LNCaP clone FGC (cell line): ENCODE measurements around the gene ALAS1.

Experiments used
- DNase-seq: peaks from one replicate; pipeline ENCODE4 v3.0.0-alpha.2; 2011; ENCODE audit warnings: low read depth
- H3K4me3 ChIP-seq: 2 replicates; pipeline ENCODE4 v1.5.1; 2011; ENCODE audit warnings: mild to moderate bottlenecking, low read depth, low read length, control low read depth
- CTCF ChIP-seq: IDR thresholded peaks from 2 replicates; pipeline ENCODE4 v1.5.1; 2012; ENCODE audit warnings: mild to moderate bottlenecking; ENCODE audit not compliant: control insufficient read depth, insufficient read depth; ENCODE audit errors: extremely low read depth

Gene ALAS1

GRCh38 chr3:52193065-52193464, 4.9 kb upstream of the ALAS1 start:
- peak; percentile 50 for DNase-seq
- no peak overlapping the region for H3K4me3 ChIP-seq
- TF ChIP-seq CTCF, result no peak

DNA sequence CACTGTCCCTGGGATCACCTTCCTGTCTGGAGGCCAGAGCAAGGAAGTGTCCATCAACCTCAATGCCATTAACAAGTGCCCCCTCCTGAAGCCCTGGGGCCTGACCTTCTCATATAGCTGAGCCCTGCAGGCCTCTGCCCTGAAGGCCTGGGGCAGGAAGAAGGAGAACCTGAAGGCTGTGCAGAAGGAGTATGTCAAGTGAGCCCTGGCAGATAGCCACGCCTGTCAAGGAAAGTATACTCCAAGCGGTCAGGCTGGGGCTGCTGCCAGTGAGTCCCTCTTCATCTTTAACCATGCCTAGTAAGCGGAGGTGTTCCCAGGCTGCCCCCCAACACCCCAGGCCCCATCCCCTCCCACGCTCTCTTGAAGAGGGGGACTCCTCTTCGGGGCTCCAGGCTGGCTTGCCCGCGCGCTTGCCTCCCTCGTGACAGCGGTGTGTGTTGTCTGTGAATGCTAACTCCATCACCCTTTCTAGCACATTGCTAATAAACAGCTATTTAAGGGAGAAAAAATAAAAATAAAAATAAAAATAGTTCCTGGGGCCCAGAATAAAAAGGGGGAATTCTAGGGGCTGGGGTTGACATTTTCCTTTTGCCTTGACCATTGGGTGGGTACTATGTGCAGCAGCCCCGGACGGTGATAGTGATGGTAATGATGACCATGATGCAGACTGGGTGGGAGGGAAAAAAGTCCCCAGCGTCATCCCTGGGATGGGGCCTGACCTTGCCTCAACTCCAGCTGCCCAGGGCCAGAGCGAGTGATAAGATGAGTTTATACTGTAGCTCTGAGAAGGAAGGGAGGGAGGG, 3.3 kb upstream of the ALAS1 start:
- no peak for TF ChIP-seq CTCF
- DNase-seq, result no peak

DNA sequence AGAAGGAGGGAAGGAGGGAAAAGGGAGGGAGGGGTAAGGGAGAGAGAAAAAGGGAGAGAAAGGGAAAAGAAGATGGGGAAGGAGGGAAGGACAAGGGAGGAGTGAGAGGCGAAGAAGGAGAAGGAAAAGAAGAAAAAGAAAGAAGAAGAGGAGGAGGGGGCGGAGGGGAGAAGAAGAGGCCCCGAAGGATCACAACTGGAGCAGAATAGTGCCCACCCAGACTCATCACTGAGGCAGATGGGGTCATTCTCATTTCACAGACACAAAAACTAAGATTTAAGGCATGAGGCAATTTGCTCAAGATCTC, 2.7 kb upstream of the ALAS1 start:
- no peak for DNase-seq
- H3K4me3 ChIP-seq, result no peak overlapping the region
- no peak for TF ChIP-seq CTCF

More for the DNA sequence above, 3.3 kb upstream of the ALAS1 start:
- H3K4me3 ChIP-seq, result no peak overlapping the region

DNA sequence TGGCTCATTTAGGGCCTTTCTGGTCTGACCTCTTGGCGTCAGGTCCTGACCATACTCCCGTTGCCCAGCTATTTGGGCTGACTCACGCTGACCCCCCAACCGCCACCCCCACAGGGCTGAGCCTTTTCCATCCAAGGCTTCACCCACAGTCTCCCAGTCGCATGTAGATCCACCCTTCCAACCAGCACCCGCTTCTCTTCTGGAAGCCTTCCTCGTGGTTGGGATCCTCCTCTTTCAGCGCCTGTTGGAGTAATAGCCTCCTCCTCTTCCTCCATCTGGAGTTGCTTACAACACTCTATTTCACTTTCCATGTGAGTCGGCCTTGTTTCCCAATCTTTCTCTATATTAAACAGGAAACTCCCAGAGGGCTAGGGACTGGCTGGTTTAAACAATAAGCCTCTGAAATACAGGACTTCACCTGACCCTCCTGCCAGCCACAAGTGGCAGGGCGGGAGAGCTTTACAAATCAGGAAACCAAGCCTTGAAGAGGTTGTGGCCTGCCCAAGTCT, 2.1 kb upstream of the ALAS1 start:
- no peak overlapping the region for H3K4me3 ChIP-seq
- TF ChIP-seq CTCF, result no peak
- DNase-seq, result no peak

GRCh38 chr3:52196977-52197376, 983 bp upstream of the ALAS1 start:
- H3K4me3 ChIP-seq, result no peak overlapping the region
- no peak for TF ChIP-seq CTCF
- no peak for DNase-seq

DNA sequence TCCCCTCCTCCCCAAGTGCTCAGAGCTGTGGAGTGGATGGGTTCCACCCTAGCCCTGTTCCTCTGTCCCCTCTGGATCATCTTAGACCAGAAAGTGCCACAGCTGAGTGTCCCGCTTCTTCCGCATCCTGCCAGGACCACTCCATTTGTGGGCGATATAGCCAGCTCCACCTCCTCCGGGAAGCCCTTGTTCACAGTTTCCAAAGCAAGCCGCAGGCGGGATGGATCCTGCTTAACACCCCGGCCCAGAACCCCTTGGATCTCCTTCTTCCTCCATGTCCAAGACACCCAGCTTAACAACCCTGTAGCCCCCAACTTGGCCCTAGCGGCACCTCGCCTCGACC, 490 bp upstream of the ALAS1 start:
- no peak for DNase-seq
- peak overlapping the region; percentile 92 for H3K4me3 ChIP-seq
- TF ChIP-seq CTCF, result no peak
